IMR-90 (cell line): Measurements from ENCODE around the gene ACTC1. TPM values are rescaled to one million over a fixed set of nuclear protein-coding genes. Genes with fewer than 3 reads are reported as not detected.

Experiments used
- ATAC-seq: fragments of 200-7000 bp; cut with Tn5 transposase; 2 replicates; pipeline ENCODE4 v1.9.1; 2020; ENCODE audit warnings: low read depth, mild to moderate bottlenecking, moderate library complexity
- BruUV-seq: library from RNA; stranded (reverse); fragments of 400-500 nt; replicated peaks from 2 replicates; lab custom pipeline; 2021; lab: Mats Ljungman, UMichigan
- CTCF ChIA-PET: fragments of 300-600 bp; formaldehyde crosslinking; extraction: SDS; loops from one replicate; lab custom pipeline; 2021; ENCODE audit warnings: antibody characterized with exemption; lab: Yijun Ruan, JAX
- POLR2A ChIA-PET: fragments of 300-600 bp; sonication (Branson Sonifier 250); formaldehyde crosslinking; loops from one replicate; lab custom pipeline; 2022; ENCODE audit warnings: antibody characterized with exemption; ENCODE audit not compliant: unreplicated experiment; lab: Charles Lee
- DNase-seq: peaks from one replicate; pipeline ENCODE4 v3.0.0; 2013
- H2AFZ ChIP-seq: replicated peaks from 2 replicates; pipeline ENCODE3; 2013; ENCODE audit warnings: low read length, mild to moderate bottlenecking; ENCODE audit not compliant: poor library complexity
- H2AK5ac ChIP-seq: 2 replicates; pipeline ENCODE4 v1.6.1; 2013; ENCODE audit warnings: low read depth, low read length, inconsistent platforms
- H2AK9ac ChIP-seq: replicated peaks from 2 replicates; pipeline ENCODE3; 2013; ENCODE audit warnings: mild to moderate bottlenecking, low read depth, low read length, moderate library complexity; ENCODE audit not compliant: poor library complexity
- H2BK120ac ChIP-seq: 2 replicates; pipeline ENCODE4 v1.6.1; 2013; ENCODE audit warnings: low read depth, low read length, inconsistent platforms
- H2BK15ac ChIP-seq: 3 replicates; pipeline ENCODE4 v1.6.1; 2013; ENCODE audit warnings: low read depth, low read length, inconsistent platforms
- H2BK20ac ChIP-seq: 2 replicates; pipeline ENCODE4 v1.6.1; 2013; ENCODE audit warnings: low read depth, mild to moderate bottlenecking, inconsistent platforms, low read length, moderate library complexity
- H2BK5ac ChIP-seq: 2 replicates; pipeline ENCODE4 v1.6.1; 2013; ENCODE audit warnings: mild to moderate bottlenecking, low read depth, low read length, inconsistent platforms; ENCODE audit not compliant: poor library complexity, severe bottlenecking
- H3K14ac ChIP-seq: replicated peaks from 2 replicates; pipeline ENCODE4 v1.6.1; 2013; ENCODE audit warnings: low read depth, low read length, inconsistent platforms
- H3K18ac ChIP-seq: 2 replicates; pipeline ENCODE4 v1.6.1; 2013; ENCODE audit warnings: low read depth, low read length, control low read depth
- H3K23ac ChIP-seq: 2 replicates; pipeline ENCODE4 v1.6.1; 2013; ENCODE audit warnings: low read depth, low read length, inconsistent platforms
- H3K27ac ChIP-seq: 2 replicates; pipeline ENCODE4 v1.5.1; 2013; ENCODE audit warnings: mild to moderate bottlenecking, control low read depth, low read length; ENCODE audit not compliant: insufficient read depth
- H3K27me3 ChIP-seq: 2 replicates; pipeline ENCODE4 v1.6.1; 2013; ENCODE audit warnings: low read length; ENCODE audit not compliant: control insufficient read depth, insufficient read depth
- H3K36me3 ChIP-seq: 2 replicates; pipeline ENCODE4 v1.6.1; 2013; ENCODE audit warnings: low read length, mixed read lengths; ENCODE audit not compliant: control insufficient read depth, insufficient read depth
- H3K4ac ChIP-seq: 2 replicates; pipeline ENCODE4 v1.6.1; 2013; ENCODE audit warnings: low read depth, low read length, inconsistent platforms
- H3K4me1 ChIP-seq: 2 replicates; pipeline ENCODE4 v1.6.1; 2013; ENCODE audit warnings: low read length, mixed read lengths; ENCODE audit not compliant: control insufficient read depth, insufficient read depth
- H3K4me2 ChIP-seq: 2 replicates; pipeline ENCODE4 v1.6.1; 2013; ENCODE audit warnings: low read depth, mild to moderate bottlenecking, control low read depth, low read length, moderate library complexity
- H3K4me3 ChIP-seq: 2 replicates; pipeline ENCODE4 v1.5.1; 2013; ENCODE audit warnings: low read depth, mild to moderate bottlenecking, control low read depth, low read length, moderate library complexity; ENCODE audit not compliant: insufficient read depth
- H3K56ac ChIP-seq: 2 replicates; pipeline ENCODE4 v1.6.1; 2013; ENCODE audit warnings: low read length, inconsistent platforms; ENCODE audit not compliant: insufficient read depth; ENCODE audit errors: extremely low read depth
- H3K79me1 ChIP-seq, 2 experiments: 2 replicates each; pipeline ENCODE4 v1.6.1; 2013; ENCODE audit warnings: low read length in 2 of 2, inconsistent platforms in 1 of 2, low read depth in 1 of 2
- H3K9ac ChIP-seq: 2 replicates; pipeline ENCODE4 v1.6.1; 2013; ENCODE audit warnings: low read depth, low read length, control low read depth
- H3K9me1 ChIP-seq: 2 replicates; pipeline ENCODE4 v1.6.1; 2013; ENCODE audit warnings: low read length, inconsistent platforms; ENCODE audit not compliant: insufficient read depth
- H3K9me3 ChIP-seq: 2 replicates; pipeline ENCODE4 v1.6.1; 2013; ENCODE audit warnings: low read length; ENCODE audit not compliant: control insufficient read depth, insufficient read depth
- H4K20me1 ChIP-seq: 2 replicates; pipeline ENCODE4 v1.6.1; 2013; ENCODE audit warnings: low read length, inconsistent platforms; ENCODE audit not compliant: insufficient read depth
- H4K5ac ChIP-seq: 2 replicates; pipeline ENCODE4 v1.6.1; 2013; ENCODE audit warnings: mild to moderate bottlenecking, low read depth, low read length, control low read depth
- H4K8ac ChIP-seq, 2 experiments: 2 replicates each; pipeline ENCODE4 v1.6.1; 2013; ENCODE audit warnings: low read depth in 2 of 2, low read length in 2 of 2, control low read depth in 1 of 2, inconsistent platforms in 1 of 2
- H4K91ac ChIP-seq: 2 replicates; pipeline ENCODE4 v1.6.1; 2013; ENCODE audit warnings: low read depth, low read length, inconsistent platforms; ENCODE audit not compliant: insufficient read depth
- BHLHE40 ChIP-seq: fragments of 150-350 bp; IDR thresholded peaks from 2 replicates; pipeline ENCODE4 v1.6.1; 2016; ENCODE audit warnings: mild to moderate bottlenecking, low read depth, low read length
- CHD1 ChIP-seq: IDR thresholded peaks from 2 replicates; pipeline ENCODE4 v1.6.1; 2012; ENCODE audit warnings: low read depth, low read length, improper control_type of control experiment
- FOS ChIP-seq: fragments of 150-350 bp; IDR thresholded peaks from 2 replicates; pipeline ENCODE4 v1.6.1; 2016; ENCODE audit warnings: low read depth, low read length
- MAFK ChIP-seq: IDR thresholded peaks from 2 replicates; pipeline ENCODE4 v1.6.1; 2012; ENCODE audit warnings: low read depth, low read length, improper control_type of control experiment
- MAZ ChIP-seq: IDR thresholded peaks from 2 replicates; pipeline ENCODE4 v1.6.1; 2012; ENCODE audit warnings: low read depth, mild to moderate bottlenecking, low read length, improper control_type of control experiment, moderate library complexity, borderline replicate concordance
- MXI1 ChIP-seq: IDR thresholded peaks from 2 replicates; pipeline ENCODE4 v1.6.1; 2012; ENCODE audit warnings: low read depth, mild to moderate bottlenecking, low read length, moderate library complexity, borderline replicate concordance
- NFE2L2 ChIP-seq: fragments of 150-350 bp; IDR thresholded peaks from 2 replicates; pipeline ENCODE4 v1.6.1; 2016; ENCODE audit warnings: low read depth, mild to moderate bottlenecking, low read length
- RAD21 ChIP-seq: IDR thresholded peaks from 2 replicates; pipeline ENCODE4 v1.6.1; 2012; ENCODE audit warnings: low read length, improper control_type of control experiment
- RCOR1 ChIP-seq: IDR thresholded peaks from 2 replicates; pipeline ENCODE4 v1.6.1; 2012; ENCODE audit warnings: mild to moderate bottlenecking, low read length, improper control_type of control experiment; ENCODE audit not compliant: insufficient replicate concordance
- RFX5 ChIP-seq: IDR thresholded peaks from 2 replicates; pipeline ENCODE4 v1.8.0; 2012; ENCODE audit warnings: low read depth, mild to moderate bottlenecking, low read length, moderate library complexity
- WGBS, 2 experiments: methylation state at CpG; one replicate each; pipeline versions ENCODE4 v1.1.5 to v1.1.7; 2013; ENCODE audit warnings: missing lambda C conversion rate in 2 of 2; ENCODE audit not compliant: insufficient read length in 1 of 2; ENCODE audit errors: extremely low coverage in 2 of 2; 5-methylcytosine and 5-hydroxymethylcytosine counted together
- dilution Hi-C: fragments of 300-500 bp; cut with HindIII; formaldehyde crosslinking; loops from one replicate; pipeline ENCODE4 v1.14.3; 2018; ENCODE audit warnings: low sequenced_read_pairs; ENCODE audit not compliant: unreplicated experiment
- in situ Hi-C: fragments of 300-500 bp; cut with MboI; formaldehyde crosslinking; loops from 3 replicates; pipeline ENCODE4 v1.14.3; 2019; ENCODE audit warnings: low sequenced_read_pairs, inconsistent platforms, mixed read lengths
- intact Hi-C: fragments of 100-400 bp; cut with micrococcal nuclease; formaldehyde crosslinking; loops from 2 replicates; pipeline ENCODE4 v1.10.0; 2022
- polyA plus RNA-seq, 3 experiments: library from polyadenylated mRNA; depleted of rRNA; stranded (reverse); fragments of >200 nt; gene quantifications; 2 replicates each; pipeline ENCODE4 v1.2.3, GENCODE V29; 2012; ENCODE audit warnings: low replicate concordance in 1 of 3
- total RNA-seq: library from RNA; depleted of rRNA; stranded (reverse); fragments of >200 nt; gene quantifications from 2 replicates; pipeline ENCODE4 v1.2.3, GENCODE V29; 2012

The ACTC1 gene
- total and polyA plus RNA-seq, 2 of the 4 experiments (the other 2 are of a cell fraction): 1.1 to 2.8 TPM

GRCh38 chr15:34754171-34754601, 41.2 kb downstream of the ACTC1 start:
- DNase-seq (no peak), ATAC-seq (no peak)
- in situ Hi-C loops (no loop called here), intact Hi-C loops (no loop called here), dilution Hi-C loops (no loop called here)
- BruUV-seq: no TSS peak
- no peak overlapping the region for H3K4ac ChIP-seq
- H2AK9ac ChIP-seq: no peak overlapping the region
- H3K9me3 ChIP-seq: peaks cover 3% of the 10 kb centered on the region; the same call in 1 of the 2 replicates
- no peaks in the 10 kb centered on the region for H4K20me1 ChIP-seq
- H3K4me1 ChIP-seq: peaks cover 2% of the 10 kb centered on the region; the same call in 1 of the 2 replicates
- H3K4me3 ChIP-seq: no peak overlapping the region
- no peak overlapping the region for H3K56ac ChIP-seq
- peaks cover 39% of the 10 kb centered on the region for H3K27me3 ChIP-seq
- no peak overlapping the region for H3K18ac ChIP-seq
- ChIA-PET POLR2A (no interaction called here), CTCF (no interaction called here)
- no peak overlapping the region for H3K4me2 ChIP-seq
- 0 out of 2 replicates have a peak, but pooled peaks cover 3% of the 10 kb centered on the region for H3K9me1 ChIP-seq
- no peak overlapping the region for H2BK120ac ChIP-seq
- TF ChIP-seq BHLHE40 (no peak), RCOR1 (no peak), MAFK (no peak), CHD1 (no peak), MAZ (no peak), RFX5 (no peak), RAD21 (no peak), MXI1 (no peak), FOS (no peak), NFE2L2 (no peak)
- H3K23ac ChIP-seq: no peak overlapping the region
- no peak overlapping the region for H2AK5ac ChIP-seq
- no peak overlapping the region for H2AFZ ChIP-seq
- H3K14ac ChIP-seq: no peak overlapping the region
- no peaks in the 10 kb centered on the region for H3K79me1 ChIP-seq
- H4K8ac ChIP-seq: no peak overlapping the region
- H3K9ac ChIP-seq: no peak overlapping the region
- 0% methylated on average over 1 of the region's 27 CpGs; no CpG with 5 or more reads in 1 of the 2 experiments for WGBS, 2 experiments
- H4K91ac ChIP-seq: no peak overlapping the region
- H3K36me3 ChIP-seq: no peaks in the 10 kb centered on the region
- H2BK15ac ChIP-seq: no peak overlapping the region
- no peak overlapping the region for H3K27ac ChIP-seq
- H4K5ac ChIP-seq: no peak overlapping the region
- no peak overlapping the region for H2BK5ac ChIP-seq
- no peak overlapping the region for H2BK20ac ChIP-seq
